Kidney (tissue), 14 donors: Measurements from ENCODE around the gene ZNF789. TPM values are rescaled to one million over a fixed set of nuclear protein-coding genes. Genes with fewer than 3 reads are reported as not detected.
"Not testable (repeated sequence)": the region's sequence is repeated elsewhere in the genome, so short reads cannot be mapped to it uniquely, and the experiment has no call there.

Source experiments
- DNase-seq, 5 donors: peaks; one replicate each; pipeline ENCODE4 v3.0.0-alpha.2; 2013 to 2020
- FAIRE-seq: peaks from 2 replicates; lab custom pipeline; 2012; peaks lifted over from hg19 to GRCh38; lab: Jason Lieb, UNC
- H3K27ac ChIP-seq, 2 donors: one replicate each; pipeline ENCODE4 v1.7.0; 2013; ENCODE audit warnings: low read depth in 2 of 2, low read length in 2 of 2, inconsistent platforms in 1 of 2
- H3K27me3 ChIP-seq: one replicate; pipeline ENCODE4 v1.7.1; 2013; ENCODE audit warnings: low read length, inconsistent platforms; ENCODE audit not compliant: control insufficient read depth, insufficient read depth
- H3K36me3 ChIP-seq, 3 donors: one replicate each; pipeline versions ENCODE4 v1.7.0 to v1.7.1; 2013; ENCODE audit warnings: low read length in 3 of 3, control low read depth in 1 of 3, inconsistent platforms in 1 of 3; ENCODE audit not compliant: insufficient read depth in 3 of 3, control insufficient read depth in 2 of 3
- H3K4me1 ChIP-seq, 3 donors: one replicate each; pipeline versions ENCODE4 v1.7.0 to v1.7.1; 2013; ENCODE audit warnings: low read length in 3 of 3, inconsistent platforms in 1 of 3, low read depth in 1 of 3; ENCODE audit not compliant: control insufficient read depth in 2 of 3, insufficient read depth in 2 of 3
- H3K4me3 ChIP-seq, 3 donors: one replicate each; pipeline versions ENCODE4 v1.7.0 to v1.8.1; 2013; ENCODE audit warnings: low read length in 3 of 3, control low read depth in 1 of 3, inconsistent platforms in 1 of 3
- H3K9ac ChIP-seq, 3 donors: one replicate each; pipeline versions ENCODE4 v1.7.0 to v1.7.1; 2013; ENCODE audit warnings: low read length in 3 of 3, control low read depth in 1 of 3, inconsistent platforms in 1 of 3
- H3K9me3 ChIP-seq, 3 donors: one replicate each; pipeline versions ENCODE4 v1.7.0 to v1.7.1; 2013; ENCODE audit warnings: low read length in 3 of 3, control low read depth in 1 of 3, inconsistent platforms in 1 of 3; ENCODE audit not compliant: control insufficient read depth in 2 of 3, insufficient read depth in 1 of 3
- intact Hi-C: fragments of 100-400 bp; cut with DNase I; formaldehyde crosslinking; loops from one replicate; pipeline ENCODE4 v1.11.1; 2022
- polyA plus RNA-seq: library from polyadenylated mRNA; stranded (reverse); fragments of 350-450 nt; fragmentation: Illumina TruSeq; extraction: RNeasy Lipid Tissue Mini Kit (QIAGEN cat#74804); gene quantifications from one replicate; pipeline ENCODE4 v1.2.3, GENCODE V29; 2014; ENCODE audit warnings: low read depth, low replicate concordance; ENCODE audit not compliant: insufficient read depth
- total RNA-seq: library from RNA; stranded (reverse); fragmentation: NEBNext Ultra II Directional; extraction: Animal tissue kit (Norgen Biotek cat#: 25700); gene quantifications from one replicate; pipeline ENCODE4 v1.2.1, GENCODE V29; 2021
- TF ChIP-seq, protein P1 (sequence below): IDR thresholded peaks from 3 replicates; pipeline ENCODE4 v1.5.1; 2012; ENCODE audit warnings: mild to moderate bottlenecking, moderate library complexity, borderline replicate concordance; ENCODE audit not compliant: insufficient read depth; ENCODE audit errors: extremely low read depth
- donor health status: control.
- donor health status: control.
- donor health status: control.
- donor health status: control.
- donor health status: control.
- donor health status: DM: yes; HTN: yes; CAD: no.
- donor health status: Normal renal cell carcinoma (clear cell type).

Gene ZNF789
- total and polyA plus RNA-seq, 2 donors from 2014 or later, result 10.6 to 14.8 TPM

DNA sequence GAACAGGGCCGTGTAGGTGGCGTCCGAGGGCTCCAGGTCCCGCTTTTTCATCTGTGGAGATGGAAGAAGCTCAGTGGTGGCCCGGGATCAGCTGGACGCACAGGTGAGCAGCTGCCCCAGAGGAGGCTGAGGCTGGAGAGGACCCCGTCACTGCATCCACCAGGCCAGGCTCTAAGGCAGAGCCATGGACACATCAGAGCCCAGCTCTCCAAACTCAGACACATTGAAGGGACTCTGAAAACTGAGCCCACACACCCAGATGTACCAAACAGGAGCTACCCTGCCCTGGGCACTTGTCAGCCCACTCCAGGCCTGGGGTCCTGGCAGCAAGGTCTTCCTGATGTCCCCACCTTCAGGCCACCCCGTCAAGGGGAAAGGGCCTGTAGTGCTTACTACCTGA lies 42.9 kb upstream of the ZNF789 start:
- Histone ChIP-seq H3K36me3 (peaks cover 0 to 15% (median 12%) of the 10 kb centered on the region in 3 donors), H3K4me3 (no peak overlapping the region), H3K9ac (no peak overlapping the region), H3K27ac (no peak overlapping the region), H3K4me1 (no peaks in the 10 kb centered on the region), H3K9me3 (no peaks in the 10 kb centered on the region), H3K27me3 (no peaks in the 10 kb centered on the region)
- intact Hi-C loops, result no loop called here
- TF ChIP-seq, protein P1, sequence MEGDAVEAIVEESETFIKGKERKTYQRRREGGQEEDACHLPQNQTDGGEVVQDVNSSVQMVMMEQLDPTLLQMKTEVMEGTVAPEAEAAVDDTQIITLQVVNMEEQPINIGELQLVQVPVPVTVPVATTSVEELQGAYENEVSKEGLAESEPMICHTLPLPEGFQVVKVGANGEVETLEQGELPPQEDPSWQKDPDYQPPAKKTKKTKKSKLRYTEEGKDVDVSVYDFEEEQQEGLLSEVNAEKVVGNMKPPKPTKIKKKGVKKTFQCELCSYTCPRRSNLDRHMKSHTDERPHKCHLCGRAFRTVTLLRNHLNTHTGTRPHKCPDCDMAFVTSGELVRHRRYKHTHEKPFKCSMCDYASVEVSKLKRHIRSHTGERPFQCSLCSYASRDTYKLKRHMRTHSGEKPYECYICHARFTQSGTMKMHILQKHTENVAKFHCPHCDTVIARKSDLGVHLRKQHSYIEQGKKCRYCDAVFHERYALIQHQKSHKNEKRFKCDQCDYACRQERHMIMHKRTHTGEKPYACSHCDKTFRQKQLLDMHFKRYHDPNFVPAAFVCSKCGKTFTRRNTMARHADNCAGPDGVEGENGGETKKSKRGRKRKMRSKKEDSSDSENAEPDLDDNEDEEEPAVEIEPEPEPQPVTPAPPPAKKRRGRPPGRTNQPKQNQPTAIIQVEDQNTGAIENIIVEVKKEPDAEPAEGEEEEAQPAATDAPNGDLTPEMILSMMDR, result no peak
- DNase-seq (no peak), FAIRE-seq (no peak)

DNA sequence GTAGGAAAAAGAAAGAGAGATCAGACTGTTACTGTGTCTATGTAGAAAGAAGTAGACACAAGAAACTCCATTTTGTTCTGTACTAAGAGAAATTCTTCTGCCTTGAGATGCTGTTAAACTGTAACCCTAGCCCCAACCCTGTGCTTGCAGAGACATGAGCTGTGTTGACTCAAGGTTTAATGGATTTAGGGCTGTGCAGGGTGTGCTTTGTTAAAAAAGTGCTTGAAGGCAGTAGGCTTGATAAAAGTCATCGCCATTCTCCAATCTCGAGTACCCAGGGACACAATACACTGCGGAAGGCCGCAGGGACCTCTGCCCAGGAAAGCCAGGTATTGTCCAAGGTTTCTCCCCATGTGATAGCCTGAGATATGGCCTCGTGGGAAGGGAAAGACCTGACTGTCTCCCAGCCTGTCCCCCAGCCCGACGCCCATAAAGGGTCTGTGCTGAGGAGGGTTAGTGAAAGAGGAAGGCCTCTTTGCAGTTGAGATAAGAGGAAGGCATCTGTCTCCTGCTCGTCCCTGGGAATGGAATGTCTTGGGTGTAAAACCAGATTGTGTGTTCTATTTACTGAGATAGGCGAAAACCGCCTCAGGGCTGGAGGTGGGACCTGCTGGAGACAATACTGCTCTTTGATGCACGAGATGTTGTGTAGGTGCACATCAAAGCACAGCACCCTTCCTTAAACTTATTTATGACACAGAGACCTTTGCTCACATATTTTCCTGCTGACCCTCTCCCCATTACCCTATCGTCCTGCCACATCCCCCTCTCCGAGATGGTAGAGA lies 40.7 kb upstream of the ZNF789 start:
- H3K4me3 ChIP-seq, intact Hi-C loops, FAIRE-seq, H3K9ac ChIP-seq, DNase-seq, H3K9me3 ChIP-seq, H3K27me3 ChIP-seq, H3K27ac ChIP-seq, H3K4me1 ChIP-seq: not testable (repeated sequence)
- H3K36me3 ChIP-seq, result peaks cover 0 to 17% (median 12%) of the 10 kb centered on the region in 3 donors

DNA sequence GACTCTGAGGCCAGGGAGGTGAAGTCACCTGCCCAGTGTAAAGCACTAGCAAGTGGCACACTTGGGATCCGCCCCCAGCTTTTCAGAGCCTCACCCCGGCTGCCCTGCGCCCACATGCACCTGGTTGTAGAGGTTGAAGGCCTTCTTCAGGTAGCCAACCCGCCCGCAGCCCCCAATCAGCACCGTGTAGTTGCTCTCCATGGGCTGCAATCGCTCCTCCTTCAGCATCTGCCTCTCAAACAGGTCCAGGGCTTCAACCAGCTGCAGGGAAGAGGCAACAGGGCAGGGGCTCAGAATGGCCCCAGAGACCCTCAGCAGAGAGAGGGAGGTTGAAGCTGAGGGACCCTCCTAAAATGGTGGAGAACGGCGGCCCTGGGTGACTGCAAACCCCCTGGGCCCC lies 39.5 kb upstream of the ZNF789 start:
- TF ChIP-seq, protein P1, result no peak

DNA sequence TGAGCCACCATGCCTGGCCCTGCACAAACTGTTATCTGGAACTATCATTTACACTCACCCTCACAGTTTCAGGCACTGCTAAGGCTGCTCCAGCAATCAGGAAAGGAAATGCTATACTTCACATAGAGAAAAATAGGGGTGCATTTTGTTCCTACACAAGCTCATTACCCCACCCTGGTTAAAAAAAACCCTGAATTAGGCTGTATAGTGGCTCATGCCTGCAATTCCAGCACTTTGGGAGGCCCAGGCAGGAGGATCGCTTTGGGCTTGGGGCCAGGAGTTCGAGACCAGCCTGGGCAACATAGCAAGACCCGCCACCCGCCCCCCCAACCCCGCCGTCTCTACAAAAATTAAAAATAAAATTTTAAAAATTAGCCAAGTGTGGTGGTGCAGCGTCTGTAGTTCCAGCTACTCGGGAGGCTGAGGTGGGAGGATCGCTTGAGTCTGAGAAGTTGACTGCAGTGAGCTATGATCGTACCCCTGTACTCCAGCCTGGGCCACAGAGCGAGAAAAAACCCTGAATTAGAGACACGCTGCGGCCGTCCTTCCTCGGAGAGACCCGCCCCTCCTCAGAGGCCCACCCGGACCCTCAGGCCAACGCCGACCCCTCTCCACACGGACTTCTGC lies 34.6 kb upstream of the ZNF789 start:
- peak overlapping the region; percentile 65 to 82 for H3K27ac ChIP-seq
- TF ChIP-seq, protein P1, result no peak
- intact Hi-C loops, result no loop called here
- peaks cover 0 to 9% (median 2%) of the 10 kb centered on the region in 3 donors for H3K36me3 ChIP-seq
- H3K9ac ChIP-seq, result peak overlapping the region in 2 of 3 donors; percentile 33 to 81
- no peak for DNase-seq
- no peaks in the 10 kb centered on the region for H3K9me3 ChIP-seq
- no peaks in the 10 kb centered on the region for H3K27me3 ChIP-seq
- peaks cover 0 to 15% (median 3%) of the 10 kb centered on the region in 3 donors for H3K4me1 ChIP-seq
- peak overlapping the region; percentile 72 to 85 (median 81) for H3K4me3 ChIP-seq
- FAIRE-seq, result no peak

More for the DNA sequence above, 39.5 kb upstream of the ZNF789 start:
- peaks cover 0 to 17% (median 12%) of the 10 kb centered on the region in 3 donors for H3K36me3 ChIP-seq
- H3K27me3 ChIP-seq, result no peaks in the 10 kb centered on the region
- H3K9me3 ChIP-seq, result no peaks in the 10 kb centered on the region
- peaks cover 0 to 5% (median 0%) of the 10 kb centered on the region in 3 donors for H3K4me1 ChIP-seq
- no peak for DNase-seq
- H3K9ac ChIP-seq, result no peak overlapping the region
- no peak overlapping the region for H3K4me3 ChIP-seq
- intact Hi-C loops, result no loop called here
- FAIRE-seq, result no peak
- no peak overlapping the region for H3K27ac ChIP-seq
